HepG2 (cell line): ENCODE results near the gene EPHX1. TPM values are rescaled to one million over a fixed set of nuclear protein-coding genes. Genes with fewer than 3 reads are reported as not detected.

Experiments
- HNRNPH1 ChIP-seq: fragments of 200-400 bp; formaldehyde crosslinking; optimal IDR thresholded peaks from 2 replicates; pipeline ENCODE3; 2017; ENCODE audit warnings: mild to moderate bottlenecking, low read depth, low read length
- KLF9 ChIP-seq: IDR thresholded peaks from 2 replicates; pipeline ENCODE4 v1.6.1; 2016; ENCODE audit warnings: low read depth
- MXI1 ChIP-seq: IDR thresholded peaks from 3 replicates; pipeline ENCODE4 v1.6.1; 2012; ENCODE audit warnings: low read depth, low read length, inconsistent platforms, borderline replicate concordance
- NR2F6 ChIP-seq, 2 experiments: IDR thresholded peaks; 2 replicates each; pipeline ENCODE4 v1.6.1; 2016; ENCODE audit warnings: antibody characterized with exemption in 1 of 2, mild to moderate bottlenecking in 1 of 2
- RBFOX2 ChIP-seq: fragments of 200-400 bp; formaldehyde crosslinking; IDR thresholded peaks from 2 replicates; pipeline ENCODE4 v1.6.1; 2017; ENCODE audit warnings: low read depth, mild to moderate bottlenecking, low read length
- SMAD3 ChIP-seq: sonication (generic); formaldehyde crosslinking; IDR thresholded peaks from 2 replicates; pipeline ENCODE4 v1.4.0; 2020; ENCODE audit warnings: missing genetic modification reagents
- SNAI1 ChIP-seq: sonication (generic); formaldehyde crosslinking; IDR thresholded peaks from 2 replicates; pipeline ENCODE4 v1.5.0; 2020; ENCODE audit warnings: mild to moderate bottlenecking, missing genetic modification reagents, borderline replicate concordance
- SRSF4 ChIP-seq: fragments of 200-400 bp; formaldehyde crosslinking; IDR thresholded peaks from one replicate; pipeline ENCODE4 v1.6.1; 2018; ENCODE audit warnings: mild to moderate bottlenecking, low read depth, low read length, moderate library complexity; ENCODE audit not compliant: poor library complexity, severe bottlenecking
- ZBTB1 ChIP-seq: sonication (generic); formaldehyde crosslinking; IDR thresholded peaks from 2 replicates; pipeline ENCODE4 v1.4.0; 2020; ENCODE audit warnings: missing genetic modification reagents, borderline replicate concordance
- ZFP36 ChIP-seq: fragments of 150-350 bp; IDR thresholded peaks from 2 replicates; pipeline ENCODE4 v1.6.1; 2018; ENCODE audit warnings: borderline replicate concordance, low read length, low read depth; ENCODE audit not compliant: partially characterized antibody
- ZFX ChIP-seq: sonication (generic); formaldehyde crosslinking; IDR thresholded peaks from 2 replicates; pipeline ENCODE4 v1.4.0; 2020; ENCODE audit warnings: mild to moderate bottlenecking, low read depth, missing genetic modification reagents, moderate library complexity
- ZNF256 ChIP-seq: sonication (generic); formaldehyde crosslinking; conservative IDR thresholded peaks from 2 replicates; pipeline ENCODE4 v1.4.0; 2020; ENCODE audit warnings: missing genetic modification reagents
- ZNF557 ChIP-seq: sonication (generic); formaldehyde crosslinking; IDR thresholded peaks from 2 replicates; pipeline ENCODE4 v1.4.0; 2020; ENCODE audit warnings: missing genetic modification reagents
- polyA plus RNA-seq, 8 experiments: library from polyadenylated mRNA; depleted of rRNA in 3 of 8; stranded (reverse) in 7 of 8; unstranded in 1 of 8; fragments of >200 nt; fragmentation: Illumina TruSeq in 4 of 8; extraction: Trizol in 4 of 8; gene quantifications; 2 replicates each; pipeline versions ENCODE4 v1.2.1 to v1.2.3, GENCODE V29; 2011 to 2016; ENCODE audit warnings: low read depth in 4 of 8, missing spikeins in 1 of 8, mixed read lengths in 1 of 8; ENCODE audit not compliant: insufficient read depth in 1 of 8
- total RNA-seq, 5 experiments: library from RNA; depleted of rRNA; stranded (reverse); fragments of >200 nt; fragmentation: Illumina TruSeq; extraction: Trizol; gene quantifications; 2 replicates each; pipeline ENCODE4 v1.2.3, GENCODE V29; 2016; ENCODE audit warnings: low read depth in 1 of 5
- TF ChIP-seq, protein P1 (sequence below): IDR thresholded peaks from 2 replicates; pipeline ENCODE4 v1.6.1; 2012; ENCODE audit warnings: low read length, improper control_type of control experiment
- TF ChIP-seq, protein P2 (sequence below): IDR thresholded peaks from 2 replicates; pipeline ENCODE4 v1.6.1; 2016
- TF ChIP-seq, protein P3 (sequence below): sonication (generic); formaldehyde crosslinking; IDR thresholded peaks from 2 replicates; pipeline ENCODE4 v1.5.0; 2020; ENCODE audit warnings: mild to moderate bottlenecking, missing genetic modification reagents
- TF ChIP-seq, protein P4 (sequence below): sonication (generic); formaldehyde crosslinking; IDR thresholded peaks from 2 replicates; pipeline ENCODE4 v1.4.0; 2020; ENCODE audit warnings: missing genetic modification reagents

The EPHX1 gene
- total and polyA plus RNA-seq, 2 of the 13 experiments (the other 11 are each of a cell fraction or from before 2014, with no cell fraction given): 27.7 to 36.5 TPM

DNA sequence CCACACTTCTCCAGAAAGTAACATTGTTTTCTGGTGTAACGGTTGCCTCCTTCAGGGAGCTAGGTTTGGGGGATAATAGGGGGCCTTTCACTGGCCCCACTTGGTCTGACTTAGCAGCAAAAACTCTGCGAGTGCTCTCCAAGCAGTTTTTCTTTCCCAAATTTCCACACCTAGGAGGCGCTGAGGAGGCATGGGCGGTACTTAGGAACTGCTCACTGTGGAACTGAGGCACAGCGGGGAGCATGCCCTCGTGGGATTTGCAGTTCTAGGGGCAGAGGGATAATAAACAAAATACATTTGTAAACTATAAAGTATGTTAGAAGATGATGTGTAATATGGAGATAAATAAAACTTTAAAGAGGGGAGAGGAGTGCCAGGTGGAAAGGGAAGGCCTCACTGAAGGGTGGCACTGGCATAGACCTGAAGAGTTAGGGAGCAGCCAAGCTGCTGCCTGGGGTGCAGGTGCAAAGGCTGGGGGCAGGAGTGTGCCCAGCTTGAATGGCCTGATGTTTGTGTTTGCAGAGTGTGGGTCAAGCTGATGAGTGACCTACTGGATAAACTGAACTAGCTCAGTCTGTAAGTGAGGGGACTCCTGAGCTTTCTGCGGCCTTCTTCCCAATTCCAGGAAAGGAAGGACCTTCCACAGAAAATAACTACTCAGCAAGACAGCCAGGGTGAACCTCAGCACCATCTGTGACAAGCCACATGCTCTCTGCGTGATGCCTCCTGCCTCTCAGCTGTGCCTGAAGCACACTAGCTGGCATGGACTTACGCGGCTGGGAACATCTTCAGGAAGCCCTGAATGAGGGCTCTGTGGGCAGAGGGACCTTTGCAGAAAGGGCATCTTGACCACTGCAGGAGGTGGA is 1.9 kb downstream of the EPHX1 start (continued):
- TF ChIP-seq SRSF4 (no peak), SMAD3 (CRISPR knock-in tag) (no peak), NR2F6 (IDR thresholded peaks at IDR 0.05) (no peak; the same call in 1 of the 2 replicates), NR2F6 (CRISPR knock-in tag; IDR thresholded peaks at IDR 0.05) (peak; percentile 43; the same call in 1 of the 2 replicates), HNRNPH1 (no peak), ZNF557 (no peak), ZBTB1 (CRISPR knock-in tag) (no peak), KLF9 (no peak), ZFX (CRISPR knock-in tag) (peak; percentile 41; the same call in 1 of the 2 replicates), ZFP36 (no peak), ZNF256 (CRISPR knock-in tag) (no peak), RBFOX2 (no peak), SNAI1 (no peak), MXI1 (no peak)
- TF ChIP-seq, protein P1, sequence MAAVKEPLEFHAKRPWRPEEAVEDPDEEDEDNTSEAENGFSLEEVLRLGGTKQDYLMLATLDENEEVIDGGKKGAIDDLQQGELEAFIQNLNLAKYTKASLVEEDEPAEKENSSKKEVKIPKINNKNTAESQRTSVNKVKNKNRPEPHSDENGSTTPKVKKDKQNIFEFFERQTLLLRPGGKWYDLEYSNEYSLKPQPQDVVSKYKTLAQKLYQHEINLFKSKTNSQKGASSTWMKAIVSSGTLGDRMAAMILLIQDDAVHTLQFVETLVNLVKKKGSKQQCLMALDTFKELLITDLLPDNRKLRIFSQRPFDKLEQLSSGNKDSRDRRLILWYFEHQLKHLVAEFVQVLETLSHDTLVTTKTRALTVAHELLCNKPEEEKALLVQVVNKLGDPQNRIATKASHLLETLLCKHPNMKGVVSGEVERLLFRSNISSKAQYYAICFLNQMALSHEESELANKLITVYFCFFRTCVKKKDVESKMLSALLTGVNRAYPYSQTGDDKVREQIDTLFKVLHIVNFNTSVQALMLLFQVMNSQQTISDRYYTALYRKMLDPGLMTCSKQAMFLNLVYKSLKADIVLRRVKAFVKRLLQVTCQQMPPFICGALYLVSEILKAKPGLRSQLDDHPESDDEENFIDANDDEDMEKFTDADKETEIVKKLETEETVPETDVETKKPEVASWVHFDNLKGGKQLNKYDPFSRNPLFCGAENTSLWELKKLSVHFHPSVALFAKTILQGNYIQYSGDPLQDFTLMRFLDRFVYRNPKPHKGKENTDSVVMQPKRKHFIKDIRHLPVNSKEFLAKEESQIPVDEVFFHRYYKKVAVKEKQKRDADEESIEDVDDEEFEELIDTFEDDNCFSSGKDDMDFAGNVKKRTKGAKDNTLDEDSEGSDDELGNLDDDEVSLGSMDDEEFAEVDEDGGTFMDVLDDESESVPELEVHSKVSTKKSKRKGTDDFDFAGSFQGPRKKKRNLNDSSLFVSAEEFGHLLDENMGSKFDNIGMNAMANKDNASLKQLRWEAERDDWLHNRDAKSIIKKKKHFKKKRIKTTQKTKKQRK: no peak
- TF ChIP-seq, protein P2, sequence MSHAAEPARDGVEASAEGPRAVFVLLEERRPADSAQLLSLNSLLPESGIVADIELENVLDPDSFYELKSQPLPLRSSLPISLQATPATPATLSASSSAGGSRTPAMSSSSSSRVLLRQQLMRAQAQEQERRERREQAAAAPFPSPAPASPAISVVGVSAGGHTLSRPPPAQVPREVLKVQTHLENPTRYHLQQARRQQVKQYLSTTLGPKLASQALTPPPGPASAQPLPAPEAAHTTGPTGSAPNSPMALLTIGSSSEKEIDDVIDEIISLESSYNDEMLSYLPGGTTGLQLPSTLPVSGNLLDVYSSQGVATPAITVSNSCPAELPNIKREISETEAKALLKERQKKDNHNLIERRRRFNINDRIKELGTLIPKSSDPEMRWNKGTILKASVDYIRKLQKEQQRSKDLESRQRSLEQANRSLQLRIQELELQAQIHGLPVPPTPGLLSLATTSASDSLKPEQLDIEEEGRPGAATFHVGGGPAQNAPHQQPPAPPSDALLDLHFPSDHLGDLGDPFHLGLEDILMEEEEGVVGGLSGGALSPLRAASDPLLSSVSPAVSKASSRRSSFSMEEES (CRISPR knock-in tag): no peak
- TF ChIP-seq, protein P3, sequence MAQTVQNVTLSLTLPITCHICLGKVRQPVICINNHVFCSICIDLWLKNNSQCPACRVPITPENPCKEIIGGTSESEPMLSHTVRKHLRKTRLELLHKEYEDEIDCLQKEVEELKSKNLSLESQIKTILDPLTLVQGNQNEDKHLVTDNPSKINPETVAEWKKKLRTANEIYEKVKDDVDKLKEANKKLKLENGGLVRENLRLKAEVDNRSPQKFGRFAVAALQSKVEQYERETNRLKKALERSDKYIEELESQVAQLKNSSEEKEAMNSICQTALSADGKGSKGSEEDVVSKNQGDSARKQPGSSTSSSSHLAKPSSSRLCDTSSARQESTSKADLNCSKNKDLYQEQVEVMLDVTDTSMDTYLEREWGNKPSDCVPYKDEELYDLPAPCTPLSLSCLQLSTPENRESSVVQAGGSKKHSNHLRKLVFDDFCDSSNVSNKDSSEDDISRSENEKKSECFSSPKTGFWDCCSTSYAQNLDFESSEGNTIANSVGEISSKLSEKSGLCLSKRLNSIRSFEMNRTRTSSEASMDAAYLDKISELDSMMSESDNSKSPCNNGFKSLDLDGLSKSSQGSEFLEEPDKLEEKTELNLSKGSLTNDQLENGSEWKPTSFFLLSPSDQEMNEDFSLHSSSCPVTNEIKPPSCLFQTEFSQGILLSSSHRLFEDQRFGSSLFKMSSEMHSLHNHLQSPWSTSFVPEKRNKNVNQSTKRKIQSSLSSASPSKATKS (CRISPR knock-in tag): no peak
- TF ChIP-seq, protein P4, sequence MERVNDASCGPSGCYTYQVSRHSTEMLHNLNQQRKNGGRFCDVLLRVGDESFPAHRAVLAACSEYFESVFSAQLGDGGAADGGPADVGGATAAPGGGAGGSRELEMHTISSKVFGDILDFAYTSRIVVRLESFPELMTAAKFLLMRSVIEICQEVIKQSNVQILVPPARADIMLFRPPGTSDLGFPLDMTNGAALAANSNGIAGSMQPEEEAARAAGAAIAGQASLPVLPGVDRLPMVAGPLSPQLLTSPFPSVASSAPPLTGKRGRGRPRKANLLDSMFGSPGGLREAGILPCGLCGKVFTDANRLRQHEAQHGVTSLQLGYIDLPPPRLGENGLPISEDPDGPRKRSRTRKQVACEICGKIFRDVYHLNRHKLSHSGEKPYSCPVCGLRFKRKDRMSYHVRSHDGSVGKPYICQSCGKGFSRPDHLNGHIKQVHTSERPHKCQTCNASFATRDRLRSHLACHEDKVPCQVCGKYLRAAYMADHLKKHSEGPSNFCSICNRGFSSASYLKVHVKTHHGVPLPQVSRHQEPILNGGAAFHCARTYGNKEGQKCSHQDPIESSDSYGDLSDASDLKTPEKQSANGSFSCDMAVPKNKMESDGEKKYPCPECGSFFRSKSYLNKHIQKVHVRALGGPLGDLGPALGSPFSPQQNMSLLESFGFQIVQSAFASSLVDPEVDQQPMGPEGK (CRISPR knock-in tag): 0 out of 2 replicates have a peak, but pooled peaks have one; percentile 24
